H1 (cell line): ENCODE measurements around the gene LLPH. TPM values are rescaled to one million over a fixed set of nuclear protein-coding genes. Genes with fewer than 3 reads are reported as not detected.

Experiments
- CTCF ChIA-PET: fragments of 300-600 bp; sonication (Branson Sonifier 250); formaldehyde crosslinking; loops from one replicate; lab custom pipeline; 2021; ENCODE audit not compliant: partially characterized antibody; lab: Charles Lee
- POLR2A ChIA-PET: fragments of 300-600 bp; sonication (Branson Sonifier 250); formaldehyde crosslinking; loops from one replicate; lab custom pipeline; 2021; ENCODE audit warnings: inconsistent platforms; ENCODE audit not compliant: partially characterized antibody; lab: Charles Lee
- DNase-seq, 2 experiments: peaks; one replicate each; pipeline versions ENCODE4 v3.0.0 to v3.0.0-alpha.2; 2010 to 2022; ENCODE audit warnings: low spot score in 2 of 2, low read depth in 1 of 2, mixed read lengths in 1 of 2
- FAIRE-seq: peaks from 2 replicates; lab custom pipeline; 2011; peaks lifted over from hg19 to GRCh38; lab: Jason Lieb, UNC
- H2AFZ ChIP-seq: 2 replicates; pipeline ENCODE4 v1.8.1; 2012; ENCODE audit warnings: low read length, inconsistent platforms
- H2AK5ac ChIP-seq: 2 replicates; pipeline ENCODE4 v1.6.1; 2013; ENCODE audit warnings: low read depth, low read length
- H2BK120ac ChIP-seq: replicated peaks from 2 replicates; pipeline ENCODE3; 2013; ENCODE audit warnings: low read depth, low read length, inconsistent platforms
- H2BK12ac ChIP-seq: 2 replicates; pipeline ENCODE4 v1.6.1; 2013; ENCODE audit warnings: low read depth, low read length
- H2BK15ac ChIP-seq: 2 replicates; pipeline ENCODE4 v1.6.1; 2013; ENCODE audit warnings: low read length
- H2BK20ac ChIP-seq: 2 replicates; pipeline ENCODE4 v1.6.1; 2013; ENCODE audit warnings: low read length
- H2BK5ac ChIP-seq: 2 replicates; pipeline ENCODE4 v1.6.1; 2013; ENCODE audit warnings: low read depth, low read length
- H3K14ac ChIP-seq: 2 replicates; pipeline ENCODE4 v1.6.1; 2013; ENCODE audit warnings: inconsistent platforms; ENCODE audit not compliant: insufficient read length
- H3K18ac ChIP-seq: 2 replicates; pipeline ENCODE4 v1.6.1; 2013; ENCODE audit warnings: low read length; ENCODE audit errors: extremely low read depth
- H3K23ac ChIP-seq: 2 replicates; pipeline ENCODE4 v1.6.1; 2013; ENCODE audit warnings: inconsistent platforms; ENCODE audit not compliant: insufficient read length
- H3K23me2 ChIP-seq: 2 replicates; pipeline ENCODE4 v1.6.1; 2013; ENCODE audit warnings: low read depth, low read length
- H3K27ac ChIP-seq: 2 replicates; pipeline ENCODE4 v1.6.1; 2011; ENCODE audit warnings: low read depth, low read length, inconsistent platforms
- H3K27me3 ChIP-seq, 4 experiments: replicated peaks in 1 of 4; 1 replicate in 1 of 4; 2 replicates in 3 of 4; pipeline versions ENCODE4 v1.6.1 to v1.8.1; 2011 to 2013; ENCODE audit warnings: low read length in 3 of 4, mild to moderate bottlenecking in 3 of 4, inconsistent platforms in 2 of 4, mixed read lengths in 2 of 4, moderate library complexity in 1 of 4; ENCODE audit not compliant: control insufficient read depth in 3 of 4, insufficient read depth in 3 of 4; ENCODE audit errors: extremely low read depth in 1 of 4
- H3K36me3 ChIP-seq, 4 experiments: 2 replicates each; pipeline versions ENCODE4 v1.6.1 to v1.8.1; 2011 to 2013; ENCODE audit warnings: mild to moderate bottlenecking in 4 of 4, low read length in 3 of 4, moderate library complexity in 2 of 4, control low read depth in 1 of 4, inconsistent platforms in 1 of 4; ENCODE audit not compliant: insufficient read depth in 4 of 4, control insufficient read depth in 2 of 4
- H3K4ac ChIP-seq: replicated peaks from 2 replicates; pipeline ENCODE3; 2013; ENCODE audit warnings: low read length, low read depth, mixed read lengths, inconsistent platforms; ENCODE audit not compliant: insufficient read length
- H3K4me1 ChIP-seq, 4 experiments: replicated peaks in 1 of 4; 1 replicate in 1 of 4; 2 replicates in 3 of 4; pipeline versions ENCODE4 v1.6.1 to v1.8.1; 2011 to 2013; ENCODE audit warnings: low read length in 3 of 4, inconsistent platforms in 2 of 4, mixed read lengths in 1 of 4; ENCODE audit not compliant: insufficient read depth in 4 of 4, control insufficient read depth in 3 of 4
- H3K4me2 ChIP-seq, 2 experiments: 2 replicates each; pipeline versions ENCODE4 v1.6.1 to v1.8.1; 2011 to 2013; ENCODE audit warnings: low read depth in 2 of 2, low read length in 2 of 2, control low read depth in 1 of 2, inconsistent platforms in 1 of 2, mild to moderate bottlenecking in 1 of 2; ENCODE audit not compliant: insufficient read depth in 1 of 2
- H3K4me3 ChIP-seq, 4 experiments: fragments of 200-600, 300-600 bp in 1 of 4; sonication (generic), shearing (Covaris generic), sonication (Bioruptor Twin) in 1 of 4; 2 replicates each; pipeline versions ENCODE4 v1.5.1 to v1.8.1; 2011 to 2016; ENCODE audit warnings: low read length in 4 of 4, low read depth in 3 of 4, control low read depth in 2 of 4, inconsistent platforms in 2 of 4, mild to moderate bottlenecking in 2 of 4, mixed read lengths in 1 of 4, moderate library complexity in 1 of 4; ENCODE audit not compliant: insufficient read depth in 2 of 4; ENCODE audit errors: extremely low read depth in 1 of 4
- H3K56ac ChIP-seq: replicated peaks from 2 replicates; pipeline ENCODE3; 2013; ENCODE audit warnings: low read depth, mild to moderate bottlenecking, mixed read lengths, low read length, inconsistent platforms; ENCODE audit not compliant: insufficient read length
- H3K79me1 ChIP-seq: 2 replicates; pipeline ENCODE4 v1.6.1; 2013; ENCODE audit warnings: low read depth, low read length, control low read depth
- H3K79me2 ChIP-seq, 2 experiments: 2 replicates each; pipeline versions ENCODE4 v1.6.1 to v1.8.1; 2012 to 2013; ENCODE audit warnings: low read length in 2 of 2, mild to moderate bottlenecking in 2 of 2, inconsistent platforms in 1 of 2; ENCODE audit not compliant: insufficient read depth in 2 of 2, control insufficient read depth in 1 of 2
- H3K9ac ChIP-seq, 4 experiments: replicated peaks in 1 of 4; 1 replicate in 1 of 4; 2 replicates in 3 of 4; pipeline versions ENCODE4 v1.6.1 to v1.8.1; 2011 to 2013; ENCODE audit warnings: low read depth in 3 of 4, low read length in 3 of 4, control low read depth in 2 of 4, mild to moderate bottlenecking in 2 of 4, moderate library complexity in 2 of 4, inconsistent platforms in 1 of 4; ENCODE audit errors: extremely low read depth in 1 of 4
- H3K9me3 ChIP-seq, 2 experiments: 2 replicates each; pipeline versions ENCODE4 v1.6.1 to v1.8.1; 2012 to 2013; ENCODE audit warnings: mild to moderate bottlenecking in 2 of 2, moderate library complexity in 2 of 2, control low read depth in 1 of 2, inconsistent platforms in 1 of 2, low read depth in 1 of 2, low read length in 1 of 2, mixed read lengths in 1 of 2; ENCODE audit not compliant: insufficient read depth in 2 of 2
- H4K20me1 ChIP-seq, 2 experiments: replicated peaks in 1 of 2; 2 replicates each; pipeline versions ENCODE3 to v1.8.1; 2011 to 2013; ENCODE audit warnings: inconsistent platforms in 2 of 2, low read length in 2 of 2, mild to moderate bottlenecking in 1 of 2; ENCODE audit not compliant: insufficient read depth in 2 of 2, control insufficient read depth in 1 of 2
- H4K5ac ChIP-seq: 2 replicates; pipeline ENCODE4 v1.6.1; 2013; ENCODE audit warnings: low read length, low read depth, mixed read lengths, inconsistent platforms; ENCODE audit not compliant: insufficient read length
- H4K8ac ChIP-seq: 2 replicates; pipeline ENCODE4 v1.8.0; 2013; ENCODE audit warnings: mild to moderate bottlenecking, moderate library complexity, low read length, inconsistent platforms; ENCODE audit not compliant: insufficient read depth; ENCODE audit errors: extremely low read depth
- H4K91ac ChIP-seq: replicated peaks from 2 replicates; pipeline ENCODE3; 2013; ENCODE audit warnings: low read length, mixed read lengths, inconsistent platforms; ENCODE audit not compliant: insufficient read length
- WGBS, 2 experiments: shearing (Covaris generic) in 1 of 2; methylation state at CpG; one replicate each; pipeline versions ENCODE4 v1.1.6 to v1.1.7; 2013 to 2015; ENCODE audit warnings: low lambda C conversion rate in 2 of 2, mixed read lengths in 2 of 2, inconsistent platforms in 1 of 2, low coverage in 1 of 2, missing lambda C conversion rate in 1 of 2; ENCODE audit not compliant: insufficient replicate concordance in 2 of 2, insufficient coverage in 1 of 2, insufficient read length in 1 of 2; ENCODE audit errors: extremely low coverage in 1 of 2, missing lambda C conversion rate in 1 of 2; 5-methylcytosine and 5-hydroxymethylcytosine counted together
- polyA plus RNA-seq, 7 experiments: library from polyadenylated mRNA; depleted of rRNA in 3 of 7; stranded (reverse) in 5 of 7; unstranded in 2 of 7; fragments of >200 nt in 5 of 7; fragments of 200-250 nt in 2 of 7; gene quantifications; 1 replicate in 5 of 7; 2 replicates in 1 of 7; 4 replicates in 1 of 7; pipeline versions ENCODE4 v1.2.1 to v1.2.3, GENCODE V29; 2011 to 2013; ENCODE audit warnings: missing spikeins in 2 of 7, mixed read lengths in 2 of 7
- total RNA-seq: library from RNA; stranded (reverse); fragmentation: NEBNext Ultra II Directional; extraction: Animal tissue kit (Norgen Biotek cat#: 25700); gene quantifications from 2 replicates; pipeline ENCODE4 v1.2.1, GENCODE V29; 2021
- TF ChIP-seq, protein P1 (sequence below): IDR thresholded peaks from 2 replicates; pipeline ENCODE4 v1.6.1; 2011; ENCODE audit warnings: low read length, improper control_type of control experiment

The LLPH gene
- total and polyA plus RNA-seq, 2 of the 8 experiments (the other 6 are each of a cell fraction or from before 2014, with no cell fraction given): 2.3 to 31.3 TPM

- Histone ChIP-seq H3K4me3 (no peak overlapping the region), H4K91ac (no peak overlapping the region), H3K27ac (no peak overlapping the region), H2BK120ac (no peak overlapping the region), H2BK12ac (no peak overlapping the region), H2AK5ac (no peak overlapping the region), H3K14ac (no peak overlapping the region), H3K9ac (no peak overlapping the region), H3K36me3 (no peaks in the 10 kb centered on the region), H2BK5ac (no peak overlapping the region), H3K4ac (no peak overlapping the region), H3K79me1 (no peaks in the 10 kb centered on the region), H2BK15ac (no peak overlapping the region), H3K4me1 (no peaks in the 10 kb centered on the region), H3K56ac (no peak overlapping the region), H4K20me1 (no peaks in the 10 kb centered on the region), H4K5ac (no peak overlapping the region), H2BK20ac (no peak overlapping the region), H2AFZ (no peak overlapping the region; the same call in 1 of the 2 replicates), H3K18ac (no peak overlapping the region), H3K23me2 (no peaks in the 10 kb centered on the region), H3K27me3 (no peaks in the 10 kb centered on the region), H3K79me2 (no peaks in the 10 kb centered on the region), H3K9me3 (no peaks in the 10 kb centered on the region), H3K23ac (no peak overlapping the region), H3K4me2 (no peak overlapping the region), H4K8ac (no peak overlapping the region)
- WGBS, 2 experiments: 93% methylated on average over 2 of the region's 2 CpGs; no CpG with 5 or more reads in 1 of the 2 experiments
- ChIA-PET CTCF (no interaction called here), POLR2A (interaction anchor here (0.6 kb wide), 1 partner anchor 93 kb away, joined by 3 read pairs; no protein-coding TSS in a partner anchor)
- no peak for FAIRE-seq
- DNase-seq: no peak
- TF ChIP-seq, protein P1, sequence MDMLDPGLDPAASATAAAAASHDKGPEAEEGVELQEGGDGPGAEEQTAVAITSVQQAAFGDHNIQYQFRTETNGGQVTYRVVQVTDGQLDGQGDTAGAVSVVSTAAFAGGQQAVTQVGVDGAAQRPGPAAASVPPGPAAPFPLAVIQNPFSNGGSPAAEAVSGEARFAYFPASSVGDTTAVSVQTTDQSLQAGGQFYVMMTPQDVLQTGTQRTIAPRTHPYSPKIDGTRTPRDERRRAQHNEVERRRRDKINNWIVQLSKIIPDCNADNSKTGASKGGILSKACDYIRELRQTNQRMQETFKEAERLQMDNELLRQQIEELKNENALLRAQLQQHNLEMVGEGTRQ: no peak
Measured at GRCh38 chr12:66072135-66072534, 58.4 kb downstream of the LLPH start.
